OCI-LY7 (cell line): ENCODE data around the gene MRM1.

Experiments
- EZH2phosphoT487 ChIP-seq: fragments of 200-600 bp; sonication (generic); IDR thresholded peaks from 2 replicates; pipeline ENCODE4 v1.6.1; 2018; ENCODE audit warnings: low read depth, borderline replicate concordance, mild to moderate bottlenecking, mixed run types, antibody characterized with exemption, low read length, moderate library complexity, mixed read lengths
- TF ChIP-seq, protein P1 (sequence below): fragments of 200-600 bp; sonication (generic); conservative IDR thresholded peaks from 2 replicates; pipeline ENCODE4 v1.5.1; 2014; ENCODE audit warnings: mild to moderate bottlenecking, antibody characterized with exemption, low read length, moderate library complexity, mixed read lengths

GRCh38 chr17:36592716-36593321 is 8.6 kb upstream of the MRM1 start:
- TF ChIP-seq, protein P1, sequence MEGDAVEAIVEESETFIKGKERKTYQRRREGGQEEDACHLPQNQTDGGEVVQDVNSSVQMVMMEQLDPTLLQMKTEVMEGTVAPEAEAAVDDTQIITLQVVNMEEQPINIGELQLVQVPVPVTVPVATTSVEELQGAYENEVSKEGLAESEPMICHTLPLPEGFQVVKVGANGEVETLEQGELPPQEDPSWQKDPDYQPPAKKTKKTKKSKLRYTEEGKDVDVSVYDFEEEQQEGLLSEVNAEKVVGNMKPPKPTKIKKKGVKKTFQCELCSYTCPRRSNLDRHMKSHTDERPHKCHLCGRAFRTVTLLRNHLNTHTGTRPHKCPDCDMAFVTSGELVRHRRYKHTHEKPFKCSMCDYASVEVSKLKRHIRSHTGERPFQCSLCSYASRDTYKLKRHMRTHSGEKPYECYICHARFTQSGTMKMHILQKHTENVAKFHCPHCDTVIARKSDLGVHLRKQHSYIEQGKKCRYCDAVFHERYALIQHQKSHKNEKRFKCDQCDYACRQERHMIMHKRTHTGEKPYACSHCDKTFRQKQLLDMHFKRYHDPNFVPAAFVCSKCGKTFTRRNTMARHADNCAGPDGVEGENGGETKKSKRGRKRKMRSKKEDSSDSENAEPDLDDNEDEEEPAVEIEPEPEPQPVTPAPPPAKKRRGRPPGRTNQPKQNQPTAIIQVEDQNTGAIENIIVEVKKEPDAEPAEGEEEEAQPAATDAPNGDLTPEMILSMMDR: no peak
- no peak for TF ChIP-seq EZH2phosphoT487
